Left colon (tissue), 2 donors: Measurements from ENCODE around the gene APBB1. TPM values are rescaled to one million over a fixed set of nuclear protein-coding genes. Genes with fewer than 3 reads are reported as not detected.

Experiments used
- ATAC-seq: fragments of 200-7000 bp; cut with Tn5 transposase; one replicate; pipeline ENCODE4 v1.9.1; 2020; ENCODE audit warnings: mild to moderate bottlenecking, moderate library complexity
- DNase-seq, 2 donors: peaks; one replicate each; pipeline ENCODE4 v3.0.0-alpha.2; 2020
- intact Hi-C, 2 donors: fragments of 100-400 bp; cut with DNase I in 1 of 2; cut with micrococcal nuclease in 1 of 2; formaldehyde crosslinking; loops; one replicate each; pipeline versions ENCODE4 v1.11.2 to v1.14.0; 2022; cut with DNase I, micrococcal nuclease
- long read RNA-seq: library from polyadenylated mRNA; unstranded; transcript quantifications from one replicate; pipeline ENCODE4 v2.0.0, GENCODE V29; 2021
- total RNA-seq, 2 donors: library from RNA; stranded (reverse); fragmentation: NEBNext Ultra II Directional; extraction: Animal tissue kit (Norgen Biotek cat#: 25700); gene quantifications; one replicate each; pipeline ENCODE4 v1.2.1, GENCODE V29; 2021
- donor health status: DM: no; HTN: no; CAD: no.
- donor health status: DM: yes; HTN: yes; CAD: no.

APBB1 gene
- 10 to 100 TPM in 1 of 2 donors, 1 to 10 TPM in 1; 5.2 to 11.2 TPM for total RNA-seq
- long read RNA-seq, transcript APBB1-201 (14 exons, 2,636 nt) = major isoform, 11 of 20 reads
- long read RNA-seq, partial matches to known transcripts = 3 of 20 reads
- long read RNA-seq, other reads (novel, unspliced or antisense) = 5 of 20 reads

DNA sequence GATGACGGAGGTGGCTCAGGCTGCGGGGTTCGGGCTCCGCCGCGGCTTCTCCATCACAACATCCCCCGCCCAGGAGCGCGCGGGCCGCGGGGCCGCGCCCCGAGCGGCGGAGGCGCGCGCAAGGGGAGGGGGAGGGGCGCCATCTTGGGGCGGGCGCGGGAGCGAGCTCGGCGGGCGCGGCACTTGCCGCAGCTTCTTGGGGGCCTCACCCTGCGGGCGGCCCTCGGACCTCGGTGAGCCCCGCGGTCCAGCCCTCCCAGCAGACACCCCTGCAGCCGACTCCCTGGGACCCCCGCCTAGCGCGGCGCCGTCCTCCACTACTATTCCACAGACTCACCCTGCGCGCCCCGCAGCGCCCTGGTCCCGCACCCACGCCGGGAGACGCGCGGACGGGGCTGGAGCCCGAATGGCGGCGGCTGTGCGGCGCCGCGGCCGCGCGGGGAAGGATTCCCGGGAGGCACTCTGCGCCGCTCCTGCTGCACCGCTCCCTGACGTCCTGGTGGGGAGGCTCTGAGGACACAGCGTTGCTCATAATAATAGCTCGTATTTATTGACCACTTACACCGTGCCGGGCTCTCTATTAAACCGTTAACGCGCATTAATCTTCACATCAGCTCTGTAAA, at the start of gene APBB1:
Gene APBB1 (minus strand): TSS at position 86 of the 623 bp plus-strand sequence. CDS start 7,747 bp downstream, outside the sequence.
- intact Hi-C loops = no loop called here
- DNase-seq = peak; percentile 44 to 76

DNA sequence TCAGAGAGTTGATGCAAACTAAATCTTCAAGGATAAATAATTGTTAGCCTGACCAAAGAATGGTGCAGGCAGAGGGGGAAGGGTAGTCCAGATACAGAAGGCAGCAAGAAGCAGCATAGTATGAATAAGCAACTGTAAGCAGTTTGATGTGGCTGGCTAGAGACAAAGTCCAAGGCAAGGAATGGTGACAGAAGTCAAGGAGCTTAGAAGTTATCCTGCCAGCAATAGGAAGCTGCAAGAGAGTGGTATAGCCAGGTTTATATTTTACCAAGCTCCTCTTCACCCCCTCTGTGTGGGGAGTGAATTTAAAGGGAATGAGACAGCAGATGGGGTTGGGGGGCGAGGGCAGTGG, 40.2 kb upstream of the APBB1 start:
- intact Hi-C loops = no loop called here
- ATAC-seq (peak; percentile 93), DNase-seq (no peak)

More for the DNA sequence above, at the start of gene APBB1:
- ATAC-seq = peak; percentile 96

DNA sequence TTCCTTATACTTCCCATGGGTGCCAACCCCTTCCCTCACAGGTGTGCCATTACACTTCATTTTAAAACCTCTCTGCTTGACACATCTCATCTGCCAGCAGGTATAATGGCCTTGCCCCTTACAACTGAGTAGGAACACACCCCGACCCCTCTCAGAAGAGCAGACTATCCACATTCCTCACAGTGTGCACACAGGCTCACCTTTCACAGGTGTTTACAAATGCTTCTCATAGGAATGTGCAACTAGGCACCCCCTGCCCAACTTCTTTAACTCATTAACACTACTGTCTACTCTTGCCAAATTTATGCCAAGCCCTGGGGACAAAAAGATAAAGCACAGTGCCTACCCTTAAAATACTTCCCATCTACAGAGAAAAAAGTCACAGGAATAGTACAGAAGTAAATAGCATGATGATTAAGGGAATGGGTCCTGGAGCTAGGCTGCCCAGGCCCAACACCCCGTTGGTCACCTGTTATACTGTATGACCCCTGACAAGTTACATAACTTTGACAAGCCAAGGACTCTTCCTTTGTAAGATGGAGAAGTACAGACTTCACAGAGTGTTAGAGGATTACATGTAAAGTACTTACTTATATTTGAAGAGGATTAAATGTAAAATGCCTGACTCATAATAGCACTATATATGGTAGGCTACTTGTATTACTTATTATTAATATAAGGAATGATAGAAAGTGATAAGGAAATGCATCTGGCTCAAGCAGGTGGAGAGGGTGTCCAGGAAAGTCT, 39.6 kb upstream of the APBB1 start:
- intact Hi-C loops = no loop called here
- DNase-seq = no peak
- ATAC-seq = no peak

DNA sequence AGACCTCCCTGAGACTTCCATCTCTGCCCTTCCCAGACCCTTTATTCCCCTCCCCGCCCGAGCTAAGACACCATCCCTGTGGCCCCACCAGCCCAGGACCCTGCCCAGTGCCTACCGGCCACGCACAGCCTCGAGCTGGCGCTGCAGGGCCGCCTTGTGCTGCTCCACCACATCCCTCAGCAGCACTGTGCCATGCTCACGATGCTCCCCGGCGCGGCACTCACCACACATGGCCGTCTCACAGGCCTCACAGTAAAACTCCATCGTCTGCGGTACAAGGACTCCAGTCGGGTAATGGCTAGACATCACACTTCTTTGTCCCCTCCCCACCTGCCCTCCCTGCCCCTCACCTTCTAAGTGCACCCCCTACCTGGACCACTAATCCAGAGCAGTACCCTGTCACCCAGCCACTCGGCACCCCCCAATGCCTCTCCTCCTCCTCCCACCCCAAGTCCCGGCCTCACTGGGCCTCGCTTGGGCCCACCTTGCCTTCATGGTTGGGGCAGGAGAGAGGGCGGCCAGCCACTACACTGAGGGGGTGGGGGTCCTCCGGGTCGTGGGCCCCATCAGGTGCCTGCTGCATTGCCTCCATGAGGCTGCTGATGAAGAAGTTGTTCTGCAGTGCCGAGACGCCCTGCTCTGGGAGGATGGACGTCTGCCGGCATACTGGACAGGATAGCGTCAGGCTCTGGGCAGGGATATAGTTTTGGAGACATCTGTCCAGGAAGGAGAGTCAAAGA, 38.9 kb upstream of the APBB1 start:
- ATAC-seq (no peak), DNase-seq (no peak)
- intact Hi-C loops = no loop called here

DNA sequence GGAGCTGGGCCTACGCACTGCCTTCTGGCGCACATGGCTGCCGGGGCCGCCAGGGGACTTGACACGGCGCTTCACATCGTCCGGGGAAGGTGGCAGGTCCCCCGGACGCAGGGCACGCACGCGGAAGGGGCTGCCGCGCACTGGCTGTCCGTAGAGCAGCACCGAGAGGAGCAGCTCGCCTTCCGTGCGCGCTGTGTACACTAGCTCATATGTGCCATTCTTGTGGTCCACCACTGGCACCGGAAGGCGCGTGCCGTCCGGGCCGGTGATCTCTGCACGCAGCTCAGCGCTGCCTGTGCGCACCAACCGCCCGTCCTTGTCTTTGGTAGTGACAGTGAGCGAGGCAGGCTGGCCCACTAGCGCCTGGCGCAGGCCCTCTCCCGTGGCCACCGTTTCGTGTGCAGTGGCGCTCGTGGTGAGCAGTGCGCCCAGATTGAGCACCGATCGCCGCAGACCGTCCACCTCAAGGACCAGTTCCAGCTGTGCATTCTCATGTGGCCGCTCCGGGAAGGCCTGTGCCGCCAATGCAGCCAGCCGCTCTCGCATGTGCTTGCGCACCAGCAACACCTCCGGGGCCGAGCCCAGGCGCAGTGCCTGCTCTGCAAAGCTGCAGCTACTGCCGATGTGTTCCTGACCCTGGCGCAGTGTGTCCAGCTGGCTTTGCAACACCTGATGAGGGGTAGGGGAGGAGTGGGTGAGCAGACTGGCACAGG, 37.6 kb upstream of the APBB1 start:
- DNase-seq = no peak
- intact Hi-C loops = no loop called here
- no peak for ATAC-seq

DNA sequence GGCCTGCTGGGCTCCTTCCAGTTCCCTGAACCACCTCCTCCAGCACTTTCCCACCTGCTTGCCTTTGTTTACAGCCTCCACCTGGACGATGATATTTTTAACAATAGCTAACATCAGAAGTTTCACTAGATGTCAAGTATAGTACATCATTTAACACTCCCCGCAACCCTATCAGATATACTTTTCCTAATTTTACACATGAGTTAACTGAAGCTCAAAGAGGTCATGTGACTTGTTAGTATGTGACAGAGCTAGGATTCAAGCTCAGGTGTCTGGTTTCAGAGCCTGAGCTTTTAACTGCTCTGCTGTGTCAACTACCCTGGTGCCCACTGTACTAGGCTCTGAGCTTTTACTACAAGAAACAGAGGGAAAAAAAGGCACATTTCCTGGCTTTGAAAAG, 36.2 kb upstream of the APBB1 start:
- intact Hi-C loops = no loop called here
- ATAC-seq = no peak
- no peak for DNase-seq

DNA sequence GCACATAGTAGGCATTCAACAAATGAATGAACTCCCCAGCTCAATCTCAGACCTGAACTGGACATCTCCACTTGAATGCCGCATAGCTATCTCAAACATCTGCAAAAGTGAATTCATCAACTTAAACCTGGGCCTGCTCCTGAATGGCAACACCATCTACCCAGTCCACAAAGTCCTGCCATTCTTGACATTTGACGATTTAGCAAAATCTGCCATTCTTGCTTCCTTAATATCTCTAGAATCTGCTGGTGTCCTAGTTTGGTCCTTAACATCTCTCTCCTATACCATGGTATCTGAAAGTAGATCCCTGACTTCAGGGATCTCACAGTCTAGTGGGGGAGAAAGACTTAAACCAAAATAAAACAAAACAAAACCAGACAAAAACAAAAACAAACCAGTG, 34.3 kb upstream of the APBB1 start:
- no peak for DNase-seq
- no peak for ATAC-seq
- intact Hi-C loops = no loop called here

DNA sequence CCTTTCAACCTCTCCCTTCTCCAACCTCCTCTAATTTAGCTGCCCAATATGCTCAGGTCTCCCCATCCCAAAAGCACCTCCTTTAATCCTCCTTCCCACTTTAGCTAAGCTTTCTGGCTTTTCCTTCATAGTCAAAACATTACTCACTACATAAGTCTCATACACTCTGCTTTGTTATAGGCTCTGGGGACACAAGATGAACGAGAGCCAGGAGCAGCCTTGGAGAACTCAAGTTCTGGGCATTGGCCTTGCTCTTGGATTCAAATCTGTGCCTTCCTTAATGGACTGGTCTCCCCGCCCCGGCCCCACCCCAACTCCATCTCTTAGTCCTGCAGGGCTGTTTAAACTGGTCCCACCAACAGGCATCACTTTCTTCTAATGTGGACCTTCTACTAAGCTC, 33.3 kb upstream of the APBB1 start:
- no peak for ATAC-seq
- no peak for DNase-seq
- intact Hi-C loops = no loop called here

DNA sequence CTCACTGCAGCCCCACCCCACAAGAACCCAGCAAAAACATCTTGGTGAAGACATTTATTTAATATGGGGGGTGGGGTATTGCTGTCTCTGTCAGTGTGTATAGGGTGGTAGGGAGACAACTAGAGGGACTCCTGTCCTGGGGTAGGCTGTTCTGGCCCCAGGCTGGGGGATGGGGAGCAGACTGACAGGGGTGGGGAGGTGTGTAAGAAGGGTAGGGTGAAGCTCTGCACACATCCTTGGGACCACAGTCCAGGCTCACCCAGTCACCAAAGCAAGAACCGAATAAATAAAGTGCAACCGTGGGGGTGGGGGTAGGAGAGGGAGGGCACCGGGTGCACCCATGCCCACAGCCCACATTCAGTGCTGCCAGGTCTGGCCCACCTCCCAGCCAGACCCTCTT, 29.7 kb upstream of the APBB1 start:
- DNase-seq (no peak), ATAC-seq (no peak)
- intact Hi-C loops = loop anchor here in 1 of 2 donors (10.0 kb wide), 1 partner anchor 64 kb away; no protein-coding TSS in a partner anchor

DNA sequence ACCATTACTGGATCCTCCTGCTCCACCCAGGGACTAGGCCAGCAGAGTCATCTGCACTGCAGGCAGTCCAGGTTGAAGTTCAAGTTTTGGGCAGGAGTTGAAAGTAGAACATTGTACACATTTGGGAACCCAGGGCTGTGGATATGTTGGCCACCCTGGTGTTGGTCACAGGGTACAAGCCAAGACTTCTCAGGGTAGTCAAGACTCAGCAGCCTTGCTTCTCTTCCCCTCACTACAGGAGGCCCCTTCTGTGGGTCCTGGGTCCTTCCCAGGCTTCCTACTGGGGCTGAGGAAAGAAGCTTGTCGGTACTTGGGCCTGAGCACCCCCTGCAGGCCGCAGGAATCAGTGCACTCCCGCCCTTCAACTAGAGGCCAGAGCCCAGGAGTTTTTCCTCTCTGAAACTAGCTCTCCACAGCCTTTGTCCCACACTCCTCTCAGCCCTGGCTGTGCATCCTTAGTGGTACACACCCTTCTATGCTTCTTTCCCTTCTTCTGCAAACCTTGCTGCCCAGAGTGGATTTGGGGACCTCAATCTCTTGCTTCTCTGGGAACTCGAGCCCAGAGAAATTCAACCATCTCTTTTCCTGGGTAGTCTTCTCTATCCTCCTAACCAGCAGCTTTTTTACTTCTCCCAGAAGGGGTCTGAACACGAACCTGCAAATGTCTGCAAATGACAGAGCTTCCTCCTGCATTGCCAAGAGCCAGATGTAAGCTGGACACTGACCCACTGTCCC, 24.5 kb upstream of the APBB1 start:
- peak in 1 of 2 donors; percentile 61 for DNase-seq
- intact Hi-C loops = loop anchor here (2.0 to 10.0 kb wide), 2 partner anchors 59 to 65 kb away; no protein-coding TSS in a partner anchor
- ATAC-seq = peak; percentile 82

DNA sequence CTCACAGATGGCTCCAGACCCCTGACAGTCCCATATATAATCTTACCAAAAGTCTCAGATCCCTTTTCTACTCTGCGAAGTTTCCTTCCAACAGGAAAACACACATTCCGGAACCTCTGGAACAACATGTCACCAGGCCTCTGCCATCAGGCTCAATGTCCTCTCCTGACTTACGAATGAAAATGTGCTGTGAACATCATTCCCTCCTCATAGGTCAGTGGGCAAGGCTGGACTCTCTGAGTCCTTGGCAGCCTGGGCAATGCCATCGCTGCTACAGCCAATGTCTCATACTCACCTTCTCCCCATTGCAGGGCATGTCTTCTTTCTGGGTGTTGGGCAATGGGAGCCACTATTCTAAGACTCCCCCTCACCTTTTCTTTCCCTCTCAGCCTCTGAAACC, 23.5 kb upstream of the APBB1 start:
- DNase-seq (no peak), ATAC-seq (no peak)
- intact Hi-C loops = loop anchor here (2.0 to 10.0 kb wide), 2 partner anchors 58 to 64 kb away; no protein-coding TSS in a partner anchor

DNA sequence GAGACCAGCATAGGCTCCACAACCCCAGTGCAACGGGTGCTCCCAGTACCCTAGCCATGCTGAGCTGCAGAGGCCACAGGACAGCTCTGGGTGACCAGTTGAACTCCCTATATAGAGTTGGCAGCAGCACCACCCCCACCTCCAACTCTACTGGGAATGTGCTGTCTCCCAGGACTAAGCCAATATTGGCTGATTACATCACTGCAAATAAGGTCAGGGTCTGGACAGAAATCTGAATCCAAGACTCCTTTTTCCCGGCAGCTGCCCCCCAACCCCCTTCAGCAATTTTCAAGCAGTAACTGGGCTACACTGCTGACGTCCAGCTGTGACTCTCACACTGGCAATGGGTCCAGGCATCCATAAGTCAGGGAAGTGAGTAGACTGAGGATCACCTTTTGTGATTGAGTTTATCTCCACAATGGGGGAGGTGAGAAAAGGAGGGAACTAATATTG, 22.0 kb upstream of the APBB1 start, which contains the start of gene HPX:
Gene HPX (minus strand): TSS at position 82 of the 453 bp plus-strand sequence. CDS start 24 bp downstream, at position 58.
- intact Hi-C loops = loop anchor here in 1 of 2 donors (10.0 kb wide), 1 partner anchor 56 kb away; no protein-coding TSS in a partner anchor
- ATAC-seq (no peak), DNase-seq (no peak)

DNA sequence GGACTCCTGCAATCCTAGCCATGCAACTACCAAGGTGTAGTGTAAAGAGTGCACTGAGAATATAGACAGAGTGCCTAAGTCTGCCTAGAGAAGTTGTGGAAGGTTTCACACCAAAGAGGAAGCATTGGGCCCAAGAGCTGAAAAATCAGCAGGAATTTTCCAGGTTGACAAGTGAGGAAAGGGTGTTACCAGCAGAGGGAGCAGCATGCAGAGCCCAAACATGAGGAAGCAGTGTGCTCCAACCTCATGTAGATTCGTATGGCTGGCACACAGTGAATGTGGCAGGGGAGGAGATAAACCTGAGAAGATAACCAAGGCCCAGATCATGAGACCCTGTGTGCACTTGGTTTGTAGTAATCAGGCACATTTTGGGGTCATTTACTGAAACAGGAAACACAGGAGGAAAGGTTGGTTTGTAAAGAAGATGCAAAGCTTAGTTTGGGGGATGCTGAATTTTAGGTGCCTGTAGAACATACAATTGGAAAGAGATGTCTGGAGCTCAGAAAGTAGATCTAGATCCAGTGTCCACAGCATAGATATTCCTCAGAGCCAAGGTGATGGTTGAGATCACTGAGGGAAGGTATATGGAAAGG, 20.2 kb upstream of the APBB1 start:
- peak; percentile 82 for ATAC-seq
- intact Hi-C loops = loop anchor here in 1 of 2 donors (10.0 kb wide), 1 partner anchor 66 kb away; no protein-coding TSS in a partner anchor
- DNase-seq = peak; percentile 47 to 65

DNA sequence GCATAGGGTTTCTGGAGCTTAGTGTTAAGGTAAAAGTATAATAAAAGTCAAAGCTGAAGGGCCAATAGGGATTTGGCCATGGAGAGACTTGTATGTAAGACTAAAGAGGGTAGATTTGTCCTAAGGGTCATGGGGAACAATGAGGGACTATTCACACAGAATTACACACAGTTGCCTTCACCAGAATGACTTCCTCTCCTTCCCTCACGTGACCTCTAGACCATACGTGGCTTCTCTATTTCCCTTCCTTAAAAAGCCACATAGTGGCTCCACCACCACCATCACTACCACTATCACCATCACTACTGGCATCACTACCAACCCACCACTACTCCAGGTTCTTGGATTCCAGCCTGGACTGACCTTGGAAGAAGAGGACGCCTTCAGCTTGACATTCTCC, 19.1 kb upstream of the APBB1 start:
- intact Hi-C loops = loop anchor here in 1 of 2 donors (10.0 kb wide), 1 partner anchor 67 kb away; no protein-coding TSS in a partner anchor
- DNase-seq (no peak), ATAC-seq (no peak)

DNA sequence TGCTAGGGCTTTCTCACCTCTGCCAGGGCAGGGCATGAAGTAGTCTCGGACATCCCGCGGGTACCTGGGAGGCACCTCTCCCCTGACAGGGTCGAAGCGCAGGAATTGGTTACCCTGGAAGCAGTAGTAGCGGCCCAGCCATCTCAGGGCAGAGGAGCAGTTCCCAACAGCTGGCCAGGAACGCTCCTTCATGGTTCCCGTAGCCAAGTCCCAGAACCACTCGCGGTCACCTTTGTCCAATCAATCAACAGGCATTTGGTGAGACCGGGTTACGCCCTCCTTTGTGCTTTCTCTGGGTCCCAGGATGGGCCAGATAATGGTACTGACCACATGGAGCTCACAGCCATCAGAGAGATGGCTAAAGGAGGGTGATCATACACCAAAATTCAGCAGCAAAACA, 18.5 kb upstream of the APBB1 start:
- ATAC-seq (no peak), DNase-seq (no peak)
- intact Hi-C loops = loop anchor here in 1 of 2 donors (10.0 kb wide), 1 partner anchor 67 kb away; no protein-coding TSS in a partner anchor

DNA sequence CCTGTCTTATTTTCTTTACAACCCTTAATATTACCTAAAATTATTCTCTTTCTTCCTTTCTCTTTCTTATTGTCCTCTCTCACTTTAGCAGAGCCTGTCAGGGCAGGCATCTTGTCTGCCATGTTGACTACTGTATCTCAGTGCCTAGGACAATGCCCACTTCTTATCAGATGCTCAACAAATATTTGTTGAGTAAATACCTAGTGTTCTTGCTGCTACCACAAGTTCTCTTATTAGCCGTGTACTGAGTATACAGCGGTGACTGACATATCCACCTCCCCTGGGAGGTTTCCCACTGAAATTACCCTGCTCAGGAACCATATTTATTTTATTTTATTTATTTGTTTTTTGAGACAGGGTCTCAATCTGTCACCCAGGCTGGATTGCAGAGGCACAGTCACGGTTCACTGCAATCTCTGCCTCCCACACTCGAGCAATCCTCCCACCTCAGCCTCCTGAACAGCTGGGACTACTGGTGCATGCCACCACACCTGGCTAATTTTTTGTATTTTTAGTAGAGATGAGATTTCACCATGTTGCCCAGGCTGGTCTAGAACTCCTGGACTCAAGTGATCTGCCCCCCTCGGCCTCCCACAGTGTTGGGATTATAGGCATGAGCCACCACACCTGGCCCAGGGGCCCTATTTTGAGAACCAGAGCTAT, 15.2 kb upstream of the APBB1 start:
- intact Hi-C loops = loop anchor here in 1 of 2 donors (10.0 kb wide), 1 partner anchor 71 kb away; no protein-coding TSS in a partner anchor
- no peak for DNase-seq
- ATAC-seq = peak; percentile 73

DNA sequence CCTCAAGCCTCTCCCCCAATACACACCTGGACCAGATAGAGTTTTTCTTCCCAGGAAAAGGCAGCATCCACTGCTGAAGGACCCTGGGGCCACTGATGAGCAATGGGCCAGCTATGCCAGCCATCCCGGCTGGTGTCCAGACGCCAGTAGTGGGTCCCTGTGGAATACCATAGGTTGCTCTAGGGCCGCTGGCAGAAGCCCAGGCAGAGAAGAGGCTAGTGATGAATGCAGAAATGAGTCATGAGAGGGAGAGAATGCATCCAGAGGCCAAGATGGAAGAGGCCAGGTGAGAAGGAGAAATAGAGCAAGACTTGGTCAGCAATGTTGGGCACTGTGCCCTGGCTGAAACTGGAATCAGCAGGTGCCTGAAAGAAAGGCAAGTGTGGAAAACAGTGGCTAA, 13.0 kb upstream of the APBB1 start:
- no peak for ATAC-seq
- no peak for DNase-seq
- intact Hi-C loops = loop anchor here in 1 of 2 donors (10.0 kb wide), 1 partner anchor 73 kb away; no protein-coding TSS in a partner anchor
